HepG2 (cell line): ENCODE measurements around the gene U2AF1L4. TPM values are rescaled to one million over a fixed set of nuclear protein-coding genes. Genes with fewer than 3 reads are reported as not detected.

ENCODE experiments used
- ADNP ChIP-seq: sonication (generic); formaldehyde crosslinking; IDR thresholded peaks from 2 replicates; pipeline ENCODE4 v1.4.0; 2020; ENCODE audit warnings: missing genetic modification reagents
- E2F5 ChIP-seq: sonication (generic); formaldehyde crosslinking; conservative IDR thresholded peaks from 2 replicates; pipeline ENCODE4 v1.4.0; 2020; ENCODE audit warnings: missing genetic modification reagents
- FOXA3 ChIP-seq: IDR thresholded peaks from 2 replicates; pipeline ENCODE4 v1.6.1; 2016; ENCODE audit warnings: missing genetic modification reagents, missing compliant biosample characterization
- GLI4 ChIP-seq: sonication (generic); formaldehyde crosslinking; IDR thresholded peaks from 2 replicates; pipeline ENCODE4 v1.5.1; 2020; ENCODE audit warnings: missing genetic modification reagents, mild to moderate bottlenecking, moderate library complexity, borderline replicate concordance
- HIC2 ChIP-seq: sonication (generic); formaldehyde crosslinking; IDR thresholded peaks from 2 replicates; pipeline ENCODE4 v1.9.0; 2022; ENCODE audit warnings: low read depth, missing genetic modification reagents
- JUNB ChIP-seq: sonication (generic); formaldehyde crosslinking; IDR thresholded peaks from 2 replicates; pipeline ENCODE4 v1.8.0; 2022; ENCODE audit warnings: missing genetic modification reagents, mild to moderate bottlenecking, borderline replicate concordance
- MATR3 ChIP-seq: sonication (generic); formaldehyde crosslinking; IDR thresholded peaks from 2 replicates; pipeline ENCODE4 v1.4.0; 2020; ENCODE audit warnings: missing genetic modification reagents
- MBNL3 ChIP-seq: fragments of 250-450 bp; sonication (Bioruptor Pico); conservative IDR thresholded peaks from 2 replicates; pipeline ENCODE4 v1.8.0; 2022; ENCODE audit warnings: mild to moderate bottlenecking, inconsistent platforms
- PATZ1 ChIP-seq: sonication (generic); formaldehyde crosslinking; IDR thresholded peaks from 2 replicates; pipeline ENCODE4 v1.4.0; 2020; ENCODE audit warnings: missing genetic modification reagents
- PLRG1 ChIP-seq: fragments of 450-650 bp; conservative IDR thresholded peaks from 2 replicates; pipeline ENCODE4 v1.6.1; 2016
- RFX3 ChIP-seq: IDR thresholded peaks from 2 replicates; pipeline ENCODE4 v1.6.1; 2016; ENCODE audit warnings: missing biosample characterization, missing genetic modification reagents
- RXRB ChIP-seq: IDR thresholded peaks from 2 replicates; pipeline ENCODE4 v1.6.1; 2016; ENCODE audit warnings: borderline replicate concordance, missing genetic modification reagents, missing compliant biosample characterization
- TMF1 ChIP-seq: sonication (generic); formaldehyde crosslinking; IDR thresholded peaks from 2 replicates; pipeline ENCODE4 v1.8.1; 2022; ENCODE audit warnings: low read depth, missing genetic modification reagents
- TRIM24 ChIP-seq: sonication (generic); formaldehyde crosslinking; IDR thresholded peaks from 2 replicates; pipeline ENCODE4 v1.8.0; 2022; ENCODE audit warnings: mild to moderate bottlenecking, missing genetic modification reagents
- U2AF1 ChIP-seq: fragments of 200-400 bp; formaldehyde crosslinking; optimal IDR thresholded peaks from 2 replicates; pipeline ENCODE3; 2017; ENCODE audit warnings: mild to moderate bottlenecking, low read depth, low read length
- ZNF350 ChIP-seq: sonication (generic); formaldehyde crosslinking; IDR thresholded peaks from 2 replicates; pipeline ENCODE4 v1.4.0; 2020; ENCODE audit warnings: mild to moderate bottlenecking, low read depth, missing genetic modification reagents, borderline replicate concordance
- ZNF354B ChIP-seq: sonication (generic); formaldehyde crosslinking; IDR thresholded peaks from 2 replicates; pipeline ENCODE4 v1.8.0; 2022; ENCODE audit warnings: mild to moderate bottlenecking, missing genetic modification reagents
- ZNF563 ChIP-seq: sonication (generic); formaldehyde crosslinking; IDR thresholded peaks from 2 replicates; pipeline ENCODE4 v1.8.0; 2022; ENCODE audit warnings: mild to moderate bottlenecking, moderate library complexity, missing genetic modification reagents
- polyA plus RNA-seq, 8 experiments: library from polyadenylated mRNA; depleted of rRNA in 3 of 8; stranded (reverse) in 7 of 8; unstranded in 1 of 8; fragments of >200 nt; fragmentation: Illumina TruSeq in 4 of 8; extraction: Trizol in 4 of 8; gene quantifications; 2 replicates each; pipeline versions ENCODE4 v1.2.1 to v1.2.3, GENCODE V29; 2011 to 2016; ENCODE audit warnings: low read depth in 4 of 8, missing spikeins in 1 of 8, mixed read lengths in 1 of 8; ENCODE audit not compliant: insufficient read depth in 1 of 8
- total RNA-seq, 5 experiments: library from RNA; depleted of rRNA; stranded (reverse); fragments of >200 nt; fragmentation: Illumina TruSeq; extraction: Trizol; gene quantifications; 2 replicates each; pipeline ENCODE4 v1.2.3, GENCODE V29; 2016; ENCODE audit warnings: low read depth in 1 of 5
- TF ChIP-seq, protein P1 (sequence below): IDR thresholded peaks from 2 replicates; pipeline ENCODE4 v1.6.1; 2016; ENCODE audit warnings: missing genetic modification reagents, missing compliant biosample characterization
- TF ChIP-seq, protein P2 (sequence below): sonication (generic); formaldehyde crosslinking; IDR thresholded peaks from 2 replicates; pipeline ENCODE4 v1.4.0; 2020; ENCODE audit warnings: mild to moderate bottlenecking, missing genetic modification reagents

Gene U2AF1L4
- total and polyA plus RNA-seq, 2 of the 13 experiments (the other 11 are each of a cell fraction or from before 2014, with no cell fraction given): 7.9 to 15.4 TPM

- TF ChIP-seq TRIM24 (CRISPR knock-in tag): no peak
- TF ChIP-seq, protein P1, sequence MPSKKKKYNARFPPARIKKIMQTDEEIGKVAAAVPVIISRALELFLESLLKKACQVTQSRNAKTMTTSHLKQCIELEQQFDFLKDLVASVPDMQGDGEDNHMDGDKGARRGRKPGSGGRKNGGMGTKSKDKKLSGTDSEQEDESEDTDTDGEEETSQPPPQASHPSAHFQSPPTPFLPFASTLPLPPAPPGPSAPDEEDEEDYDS: no peak
- no peak for TF ChIP-seq E2F5 (CRISPR knock-in tag)
- TF ChIP-seq ZNF350 (CRISPR knock-in tag): no peak
- no peak for TF ChIP-seq GLI4 (CRISPR knock-in tag)
- TF ChIP-seq PLRG1: no peak
- TF ChIP-seq, protein P2, sequence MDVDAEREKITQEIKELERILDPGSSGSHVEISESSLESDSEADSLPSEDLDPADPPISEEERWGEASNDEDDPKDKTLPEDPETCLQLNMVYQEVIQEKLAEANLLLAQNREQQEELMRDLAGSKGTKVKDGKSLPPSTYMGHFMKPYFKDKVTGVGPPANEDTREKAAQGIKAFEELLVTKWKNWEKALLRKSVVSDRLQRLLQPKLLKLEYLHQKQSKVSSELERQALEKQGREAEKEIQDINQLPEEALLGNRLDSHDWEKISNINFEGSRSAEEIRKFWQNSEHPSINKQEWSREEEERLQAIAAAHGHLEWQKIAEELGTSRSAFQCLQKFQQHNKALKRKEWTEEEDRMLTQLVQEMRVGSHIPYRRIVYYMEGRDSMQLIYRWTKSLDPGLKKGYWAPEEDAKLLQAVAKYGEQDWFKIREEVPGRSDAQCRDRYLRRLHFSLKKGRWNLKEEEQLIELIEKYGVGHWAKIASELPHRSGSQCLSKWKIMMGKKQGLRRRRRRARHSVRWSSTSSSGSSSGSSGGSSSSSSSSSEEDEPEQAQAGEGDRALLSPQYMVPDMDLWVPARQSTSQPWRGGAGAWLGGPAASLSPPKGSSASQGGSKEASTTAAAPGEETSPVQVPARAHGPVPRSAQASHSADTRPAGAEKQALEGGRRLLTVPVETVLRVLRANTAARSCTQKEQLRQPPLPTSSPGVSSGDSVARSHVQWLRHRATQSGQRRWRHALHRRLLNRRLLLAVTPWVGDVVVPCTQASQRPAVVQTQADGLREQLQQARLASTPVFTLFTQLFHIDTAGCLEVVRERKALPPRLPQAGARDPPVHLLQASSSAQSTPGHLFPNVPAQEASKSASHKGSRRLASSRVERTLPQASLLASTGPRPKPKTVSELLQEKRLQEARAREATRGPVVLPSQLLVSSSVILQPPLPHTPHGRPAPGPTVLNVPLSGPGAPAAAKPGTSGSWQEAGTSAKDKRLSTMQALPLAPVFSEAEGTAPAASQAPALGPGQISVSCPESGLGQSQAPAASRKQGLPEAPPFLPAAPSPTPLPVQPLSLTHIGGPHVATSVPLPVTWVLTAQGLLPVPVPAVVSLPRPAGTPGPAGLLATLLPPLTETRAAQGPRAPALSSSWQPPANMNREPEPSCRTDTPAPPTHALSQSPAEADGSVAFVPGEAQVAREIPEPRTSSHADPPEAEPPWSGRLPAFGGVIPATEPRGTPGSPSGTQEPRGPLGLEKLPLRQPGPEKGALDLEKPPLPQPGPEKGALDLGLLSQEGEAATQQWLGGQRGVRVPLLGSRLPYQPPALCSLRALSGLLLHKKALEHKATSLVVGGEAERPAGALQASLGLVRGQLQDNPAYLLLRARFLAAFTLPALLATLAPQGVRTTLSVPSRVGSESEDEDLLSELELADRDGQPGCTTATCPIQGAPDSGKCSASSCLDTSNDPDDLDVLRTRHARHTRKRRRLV (CRISPR knock-in tag): no peak
- no peak for TF ChIP-seq MATR3 (CRISPR knock-in tag)
- peak; percentile 45; the same call in 1 of the 2 replicates for TF ChIP-seq RXRB (CRISPR knock-in tag)
- TF ChIP-seq RFX3 (CRISPR knock-in tag): no peak
- TF ChIP-seq U2AF1: no peak
- peak; percentile 38; the same call in 1 of the 2 replicates for TF ChIP-seq PATZ1 (CRISPR knock-in tag)
- no peak for TF ChIP-seq JUNB (CRISPR knock-in tag)
- no peak for TF ChIP-seq HIC2 (CRISPR knock-in tag)
- TF ChIP-seq FOXA3: 0 out of 2 replicates have a peak, but pooled peaks have one; percentile 18
- no peak for TF ChIP-seq TMF1 (CRISPR knock-in tag)
- no peak for TF ChIP-seq MBNL3 (CRISPR knock-in tag)
- no peak for TF ChIP-seq ZNF563 (CRISPR knock-in tag)
- TF ChIP-seq ADNP (CRISPR knock-in tag): no peak
- no peak for TF ChIP-seq ZNF354B (CRISPR knock-in tag)
These were observed 22.3 kb upstream of the U2AF1L4 start (continued) for GRCh38 chr19:35767288-35768081.
